Activated CD8-positive, alpha-beta memory T cell treated with anti-CD3 and anti-CD28 coated beads, Interleukin-2, amount 10 ng/mL, durations not matched to agents 7 days and 5 days (primary cell): Measurements from ENCODE around the gene ZNF385B. TPM values are rescaled to one million over a fixed set of nuclear protein-coding genes. Genes with fewer than 3 reads are reported as not detected.
"Not testable (repeated sequence)": the region's sequence is repeated elsewhere in the genome, so short reads cannot be mapped to it uniquely, and the experiment has no call there.

Experiments used
- ATAC-seq: fragments of 150-1000 bp; cut with Tn5 transposase; one replicate; pipeline ENCODE4 v1.10.0; 2021; ENCODE audit warnings: moderate library complexity
- CTCF ChIA-PET: fragments of 350-600 bp; sonication (Branson Sonifier 250); formaldehyde crosslinking; loops from one replicate; lab custom pipeline; 2021; ENCODE audit warnings: antibody characterized with exemption; lab: Charles Lee
- DNase-seq: peaks from one replicate; pipeline ENCODE4 v3.0.0-alpha.2; 2020
- H3K27ac Mint-ChIP-seq: one replicate; pipeline ENCODE4 v1.8.0; 2021; ENCODE audit warnings: mild to moderate bottlenecking, mixed read lengths
- H3K27me3 Mint-ChIP-seq: one replicate; pipeline ENCODE4 v1.8.0; 2021; ENCODE audit warnings: mixed read lengths
- H3K36me3 Mint-ChIP-seq: one replicate; pipeline ENCODE4 v1.8.0; 2021; ENCODE audit warnings: mild to moderate bottlenecking, mixed read lengths
- H3K4me1 Mint-ChIP-seq: one replicate; pipeline ENCODE4 v1.8.0; 2021; ENCODE audit warnings: mixed read lengths
- H3K4me3 Mint-ChIP-seq: one replicate; pipeline ENCODE4 v1.8.0; 2021; ENCODE audit warnings: mild to moderate bottlenecking, moderate library complexity, mixed read lengths
- H3K9me3 Mint-ChIP-seq: one replicate; pipeline ENCODE4 v1.8.0; 2022; ENCODE audit warnings: low read depth, mixed read lengths
- total RNA-seq, 2 experiments: library from RNA; stranded (reverse); gene quantifications; one replicate each; pipeline ENCODE4 v1.2.3, GENCODE V29; 2021

The ZNF385B gene
- total RNA-seq, 2 experiments from 2014 or later: not detected

DNA sequence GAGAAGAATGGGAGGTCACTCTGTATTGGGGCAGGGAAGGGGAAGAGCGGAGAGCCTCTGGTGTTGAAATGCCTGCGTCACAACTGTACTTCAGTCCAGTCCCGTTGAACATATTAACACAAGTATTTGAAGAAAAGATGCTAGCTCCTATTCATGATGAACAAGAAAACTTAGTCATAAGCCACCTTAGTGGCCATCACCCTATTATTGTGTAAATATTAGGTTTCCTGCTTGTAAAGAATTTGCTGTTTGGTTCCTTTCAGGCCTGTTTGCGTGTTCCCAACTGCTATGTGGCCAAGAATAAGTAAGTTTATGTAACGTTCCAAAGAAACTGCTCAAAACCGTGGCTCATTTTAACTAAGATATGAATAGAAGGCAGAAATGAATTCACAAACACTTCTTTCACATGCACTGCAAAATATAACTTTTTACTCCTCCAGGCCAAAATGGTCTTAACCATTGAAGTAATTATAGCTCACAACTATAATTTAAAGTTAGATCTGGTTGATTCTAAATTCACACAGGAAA lies 204.3 kb downstream of the ZNF385B start:
- no peak for DNase-seq
- no peak overlapping the region for H3K27ac Mint-ChIP-seq
- no peaks in the 10 kb centered on the region for H3K9me3 Mint-ChIP-seq
- no peaks in the 10 kb centered on the region for H3K36me3 Mint-ChIP-seq
- CTCF ChIA-PET: no interaction called here
- ATAC-seq: no peak
- H3K4me1 Mint-ChIP-seq: no peaks in the 10 kb centered on the region
- no peak overlapping the region for H3K4me3 Mint-ChIP-seq
- no peaks in the 10 kb centered on the region for H3K27me3 Mint-ChIP-seq

DNA sequence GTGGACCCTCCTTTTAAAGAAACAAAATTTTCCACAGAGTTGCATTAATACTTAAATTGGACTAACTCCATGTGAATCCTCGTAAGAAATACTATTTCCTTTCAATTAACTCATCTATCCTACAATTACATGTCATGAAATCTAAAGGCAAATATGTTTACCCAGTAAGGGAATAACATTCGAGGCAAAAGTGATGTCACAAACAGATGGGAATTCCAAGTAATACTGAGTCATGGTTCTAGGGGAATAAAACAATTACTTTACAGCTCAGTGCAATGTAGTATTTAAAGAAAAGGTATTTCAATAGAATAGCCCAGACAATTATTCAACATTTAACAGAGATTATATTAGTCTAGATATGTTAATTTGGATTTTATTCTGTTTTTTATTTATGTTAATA lies 205.8 kb downstream of the ZNF385B start:
- DNase-seq (no peak), ATAC-seq (no peak)
- H3K27me3 Mint-ChIP-seq: no peaks in the 10 kb centered on the region
- H3K27ac Mint-ChIP-seq: no peak overlapping the region
- CTCF ChIA-PET: no interaction called here
- no peaks in the 10 kb centered on the region for H3K9me3 Mint-ChIP-seq
- no peaks in the 10 kb centered on the region for H3K36me3 Mint-ChIP-seq
- H3K4me1 Mint-ChIP-seq: no peaks in the 10 kb centered on the region
- H3K4me3 Mint-ChIP-seq: no peak overlapping the region

DNA sequence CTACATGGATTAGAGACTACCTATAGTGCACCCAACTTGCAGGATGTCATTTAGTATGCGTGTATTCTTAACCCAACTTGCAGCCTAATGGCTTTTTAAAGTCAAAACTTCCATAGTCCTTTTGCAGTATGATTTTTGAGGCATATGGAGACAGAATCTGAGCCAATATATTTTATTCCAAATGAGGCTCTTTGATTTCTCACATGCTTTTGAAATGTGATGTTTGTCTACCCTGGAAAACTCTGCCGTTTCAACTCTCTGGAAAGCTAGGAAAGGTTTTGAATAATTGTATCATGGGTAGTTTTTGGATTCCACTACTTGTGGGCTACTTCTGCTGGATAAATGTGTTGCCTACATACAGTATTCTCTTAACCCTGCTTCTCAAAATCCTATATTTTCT lies 206.6 kb downstream of the ZNF385B start:
- Mint-ChIP-seq H3K4me1 (no peaks in the 10 kb centered on the region), H3K36me3 (no peaks in the 10 kb centered on the region), H3K27ac (no peak overlapping the region), H3K27me3 (no peaks in the 10 kb centered on the region), H3K4me3 (no peak overlapping the region), H3K9me3 (no peaks in the 10 kb centered on the region)
- CTCF ChIA-PET: no interaction called here
- DNase-seq (no peak), ATAC-seq (no peak)

DNA sequence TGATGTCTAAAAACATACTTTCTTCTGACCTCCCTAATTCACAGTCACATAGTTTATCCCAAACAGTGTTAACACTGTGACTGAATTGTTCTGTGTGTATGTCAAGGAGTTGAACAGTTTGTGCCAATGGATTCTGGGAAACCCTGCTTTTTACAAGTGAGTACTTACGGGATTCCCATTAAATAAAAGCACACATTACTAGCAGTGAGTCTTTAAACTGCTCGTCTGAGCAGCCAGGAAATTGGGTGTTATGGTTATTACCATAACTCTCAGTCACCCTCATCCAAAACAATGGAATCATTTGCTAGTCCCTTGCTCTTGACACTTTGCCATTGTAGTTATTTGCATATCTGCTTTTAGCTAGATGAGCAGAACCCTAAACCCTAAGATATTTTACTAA lies 209.1 kb downstream of the ZNF385B start:
- no peak overlapping the region for H3K4me3 Mint-ChIP-seq
- no peaks in the 10 kb centered on the region for H3K36me3 Mint-ChIP-seq
- H3K9me3 Mint-ChIP-seq: no peaks in the 10 kb centered on the region
- ATAC-seq (no peak), DNase-seq (no peak)
- no peak overlapping the region for H3K27ac Mint-ChIP-seq
- H3K4me1 Mint-ChIP-seq: no peaks in the 10 kb centered on the region
- H3K27me3 Mint-ChIP-seq: no peaks in the 10 kb centered on the region
- CTCF ChIA-PET: no interaction called here

DNA sequence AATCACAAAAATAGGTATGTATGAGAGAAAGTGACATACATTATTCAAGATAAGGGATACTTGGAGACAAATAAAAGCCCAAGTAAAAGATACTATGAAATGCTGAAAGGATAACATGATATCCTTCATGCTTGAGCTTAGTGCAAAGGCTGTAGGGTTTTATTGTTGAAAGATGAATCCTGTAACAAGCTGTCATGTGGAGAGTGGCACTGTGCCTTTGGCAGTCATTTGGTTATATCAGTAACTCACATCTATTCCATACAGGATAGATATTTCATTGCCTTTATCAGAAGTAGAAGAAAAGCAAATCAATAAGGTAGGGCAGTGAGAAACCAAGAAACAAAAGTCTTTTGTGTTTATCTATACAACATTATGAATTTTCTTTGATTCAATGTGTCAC lies 211.0 kb downstream of the ZNF385B start:
- Mint-ChIP-seq H3K27me3 (no peaks in the 10 kb centered on the region), H3K4me1 (no peaks in the 10 kb centered on the region), H3K4me3 (no peak overlapping the region), H3K9me3 (no peaks in the 10 kb centered on the region), H3K27ac (no peak overlapping the region), H3K36me3 (no peaks in the 10 kb centered on the region)
- DNase-seq: no peak
- ATAC-seq: no peak
- CTCF ChIA-PET: no interaction called here

DNA sequence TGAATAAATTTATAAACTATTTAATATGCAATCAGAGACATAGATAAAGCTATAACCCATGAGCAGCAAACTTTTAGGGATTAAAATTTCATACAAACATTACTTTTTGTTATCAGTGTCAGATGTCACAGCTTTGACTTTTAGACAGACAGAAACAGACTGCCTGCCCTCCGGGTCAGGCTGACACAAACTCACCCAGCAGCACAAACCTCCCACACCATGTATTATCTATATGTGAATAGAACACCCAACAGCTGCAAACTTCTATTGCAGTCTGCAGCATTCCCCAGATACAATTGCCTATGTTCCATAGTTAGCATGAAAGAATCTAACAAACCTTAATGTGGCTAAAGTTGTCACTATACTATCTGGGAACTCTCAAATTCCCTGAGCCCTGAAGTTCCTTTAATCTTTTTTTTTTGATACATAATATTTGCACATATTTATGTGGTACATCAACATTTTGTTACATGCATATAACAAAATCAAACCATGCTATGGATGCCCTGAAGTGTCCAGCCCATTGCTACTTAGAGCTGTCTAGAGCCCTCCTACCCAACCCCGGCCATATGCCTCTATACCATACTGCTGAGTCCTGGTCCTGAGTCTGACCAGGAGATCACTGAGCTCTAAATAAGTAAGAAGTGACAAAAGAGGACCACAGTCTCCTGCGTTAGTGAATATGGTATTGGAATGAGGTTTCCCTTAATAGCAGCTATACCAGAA lies 214.4 kb downstream of the ZNF385B start:
- Mint-ChIP-seq H3K36me3 (no peaks in the 10 kb centered on the region), H3K9me3 (no peaks in the 10 kb centered on the region), H3K4me3 (no peak overlapping the region), H3K4me1 (no peaks in the 10 kb centered on the region), H3K27ac (no peak overlapping the region), H3K27me3 (no peaks in the 10 kb centered on the region)
- ATAC-seq (no peak), DNase-seq (no peak)
- CTCF ChIA-PET: no interaction called here

DNA sequence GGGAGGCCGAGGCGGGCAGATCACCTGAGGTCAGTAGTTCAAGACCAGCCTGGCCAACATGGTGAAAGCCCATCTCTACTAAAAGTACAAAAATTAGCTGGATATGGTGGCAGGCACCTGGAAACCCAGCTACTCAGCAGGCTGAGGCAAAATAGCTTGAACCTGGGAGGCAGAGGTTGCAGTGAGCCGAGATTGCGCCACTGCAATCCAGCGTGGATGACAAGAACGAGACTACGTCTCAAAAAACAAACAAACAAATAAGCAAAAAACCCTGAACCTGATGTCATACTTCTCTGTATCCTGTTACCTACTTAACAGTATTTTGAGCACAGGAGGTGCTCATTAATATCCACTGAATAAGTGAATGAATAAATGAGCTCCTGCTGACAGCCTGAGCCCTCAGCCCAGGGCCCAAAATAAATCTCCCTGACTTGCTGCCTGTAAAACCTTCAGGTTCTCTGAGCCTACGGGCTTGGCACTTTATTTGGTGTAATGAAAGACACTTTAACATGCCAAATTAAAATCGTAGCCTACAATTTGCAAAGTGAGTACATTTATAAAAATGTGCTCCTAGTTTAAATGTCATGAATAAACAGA lies 215.1 kb downstream of the ZNF385B start:
- DNase-seq (no peak), ATAC-seq (no peak)
- Mint-ChIP-seq H3K27ac (no peak overlapping the region), H3K9me3 (no peaks in the 10 kb centered on the region), H3K4me3 (no peak overlapping the region), H3K27me3 (no peaks in the 10 kb centered on the region), H3K4me1 (no peaks in the 10 kb centered on the region), H3K36me3 (no peaks in the 10 kb centered on the region)
- CTCF ChIA-PET: no interaction called here

DNA sequence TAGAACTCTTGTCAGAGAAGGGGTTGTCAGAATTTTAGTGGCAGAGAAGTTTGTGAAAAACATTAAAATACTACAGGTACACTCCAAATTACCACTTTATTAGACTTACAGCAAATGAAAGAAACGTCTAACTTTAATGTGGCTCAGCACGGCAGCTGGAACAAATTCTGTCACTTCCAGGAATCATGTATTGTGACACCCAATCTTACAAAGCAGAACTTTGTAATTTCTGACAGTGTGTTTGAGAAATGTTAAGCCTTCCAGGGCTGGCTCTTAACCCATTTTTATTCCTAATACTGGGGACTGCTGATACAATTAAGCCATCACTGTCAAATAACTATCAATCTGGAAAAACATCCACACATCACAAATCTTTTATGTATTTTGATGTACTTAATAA lies 216.4 kb downstream of the ZNF385B start:
- Mint-ChIP-seq H3K4me3 (no peak overlapping the region), H3K4me1 (no peaks in the 10 kb centered on the region), H3K27me3 (no peaks in the 10 kb centered on the region), H3K27ac (no peak overlapping the region), H3K36me3 (no peaks in the 10 kb centered on the region), H3K9me3 (no peaks in the 10 kb centered on the region)
- DNase-seq: no peak
- no peak for ATAC-seq
- CTCF ChIA-PET: no interaction called here

DNA sequence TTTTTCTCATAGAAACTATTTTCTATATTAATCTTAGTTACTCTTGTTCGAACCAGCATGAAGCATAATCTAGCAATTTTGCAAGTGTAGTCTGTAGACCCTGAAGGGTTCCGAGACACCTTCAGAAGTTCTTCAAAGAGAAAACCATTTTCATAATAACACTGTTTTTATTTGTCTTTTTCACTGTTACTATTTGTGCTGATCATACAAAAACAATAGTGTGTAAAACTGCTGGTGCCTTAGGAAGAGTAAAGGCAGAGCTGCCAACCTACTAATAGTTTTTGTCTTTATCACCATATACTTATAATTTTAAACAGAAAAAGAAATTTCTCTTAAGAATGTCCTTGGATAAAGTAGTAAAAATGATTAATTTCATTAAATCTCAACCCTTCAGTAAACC lies 218.9 kb downstream of the ZNF385B start:
- Mint-ChIP-seq H3K9me3 (no peaks in the 10 kb centered on the region), H3K36me3 (no peaks in the 10 kb centered on the region), H3K27me3 (no peaks in the 10 kb centered on the region), H3K4me1 (no peaks in the 10 kb centered on the region), H3K4me3 (no peak overlapping the region), H3K27ac (no peak overlapping the region)
- ATAC-seq (no peak), DNase-seq (no peak)
- CTCF ChIA-PET: no interaction called here

DNA sequence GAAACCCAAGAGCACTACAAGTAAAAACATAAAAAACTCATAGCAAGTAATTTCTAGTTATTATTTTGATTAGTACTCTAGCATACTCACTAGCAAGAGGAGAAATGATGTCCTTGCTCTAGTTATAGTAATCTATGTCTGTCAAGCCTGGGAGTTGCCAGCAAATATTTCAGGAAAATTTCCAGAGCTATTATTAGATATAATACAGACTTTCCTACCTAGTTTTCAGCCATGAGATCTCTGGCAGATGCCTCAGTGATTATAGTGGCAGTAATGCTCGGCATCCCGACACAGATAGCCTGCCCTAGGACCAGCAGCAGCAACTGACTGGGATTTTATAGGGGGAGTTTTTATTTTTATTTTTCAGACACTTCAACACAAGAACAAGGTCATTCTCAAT lies 224.4 kb downstream of the ZNF385B start:
- Mint-ChIP-seq H3K27me3 (no peaks in the 10 kb centered on the region), H3K9me3 (no peaks in the 10 kb centered on the region), H3K36me3 (no peaks in the 10 kb centered on the region), H3K4me1 (no peaks in the 10 kb centered on the region), H3K27ac (no peak overlapping the region), H3K4me3 (no peak overlapping the region)
- ATAC-seq (no peak), DNase-seq (no peak)
- CTCF ChIA-PET: no interaction called here

DNA sequence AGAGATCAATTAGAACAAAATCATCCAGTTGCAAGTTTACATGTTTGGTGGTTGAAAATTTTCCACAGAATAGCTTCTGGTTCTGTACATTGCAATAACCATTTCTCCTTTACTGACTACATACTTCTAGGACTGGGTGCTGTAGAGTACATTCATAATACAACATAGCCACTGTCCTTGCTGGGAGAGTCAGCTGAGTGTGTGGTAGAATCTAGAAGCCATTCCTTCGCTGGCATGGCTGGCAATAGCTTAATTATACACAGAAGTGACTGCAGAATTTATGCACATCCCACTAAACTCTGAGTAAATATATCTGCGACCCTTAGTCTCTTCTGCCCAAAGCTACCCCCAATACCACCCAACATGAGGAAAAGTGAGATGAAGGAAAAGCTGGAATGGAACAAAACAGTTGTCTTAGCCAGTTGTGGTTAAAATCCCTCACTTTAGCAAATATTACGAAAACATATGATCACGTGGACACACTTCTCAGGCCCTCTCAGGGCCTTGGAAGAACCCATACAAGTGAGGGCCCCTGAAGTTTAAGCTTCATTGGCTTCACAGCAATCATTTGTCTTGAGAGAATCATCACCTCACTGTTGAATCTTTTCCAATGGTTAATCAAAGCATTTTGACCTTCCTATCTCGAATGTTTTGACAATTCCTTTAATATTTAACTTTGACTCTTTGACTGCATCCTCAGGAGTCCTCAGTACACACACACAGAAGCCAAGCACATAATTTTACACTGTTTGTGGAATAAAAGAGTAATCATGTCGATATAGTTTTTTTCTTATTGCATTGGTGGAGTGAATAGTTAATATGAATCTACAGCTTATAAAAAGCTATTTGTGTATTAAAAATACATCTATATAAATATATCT lies 225.1 kb downstream of the ZNF385B start:
- H3K4me3 Mint-ChIP-seq: no peak overlapping the region
- H3K27ac Mint-ChIP-seq: no peak overlapping the region
- ATAC-seq: no peak
- CTCF ChIA-PET: no interaction called here
- H3K36me3 Mint-ChIP-seq: no peaks in the 10 kb centered on the region
- DNase-seq: no peak
- H3K4me1 Mint-ChIP-seq: no peaks in the 10 kb centered on the region
- H3K27me3 Mint-ChIP-seq: no peaks in the 10 kb centered on the region
- H3K9me3 Mint-ChIP-seq: no peaks in the 10 kb centered on the region

DNA sequence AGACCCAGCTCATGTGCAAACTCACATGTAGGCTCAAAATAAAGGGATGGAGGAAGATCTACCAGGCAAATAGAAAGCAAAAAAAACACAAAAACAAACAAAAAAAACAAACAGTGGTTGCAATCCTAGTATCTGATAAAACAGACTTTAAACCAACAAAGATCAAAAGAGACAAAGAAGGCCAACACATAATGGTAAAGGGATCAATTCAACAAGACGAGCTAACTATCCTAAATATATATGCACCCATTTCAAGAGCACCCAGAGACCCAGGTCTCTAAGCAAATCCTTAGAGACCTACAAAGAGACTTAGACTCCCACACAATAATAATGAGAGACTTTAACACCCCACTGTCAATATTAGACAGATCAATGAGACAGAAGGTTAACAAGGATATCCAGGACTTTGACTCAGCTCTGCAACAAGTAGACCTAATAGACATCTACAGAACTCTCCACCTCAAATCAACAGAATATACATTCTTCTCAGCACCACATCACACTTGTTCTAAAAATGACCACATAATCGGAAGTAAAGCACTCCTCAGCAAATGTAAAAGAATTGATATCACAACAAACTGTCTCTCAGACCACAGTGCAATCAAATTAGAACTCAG lies 229.5 kb downstream of the ZNF385B start:
- not testable (repeated sequence) for DNase-seq, H3K4me1 Mint-ChIP-seq, H3K27ac Mint-ChIP-seq

DNA sequence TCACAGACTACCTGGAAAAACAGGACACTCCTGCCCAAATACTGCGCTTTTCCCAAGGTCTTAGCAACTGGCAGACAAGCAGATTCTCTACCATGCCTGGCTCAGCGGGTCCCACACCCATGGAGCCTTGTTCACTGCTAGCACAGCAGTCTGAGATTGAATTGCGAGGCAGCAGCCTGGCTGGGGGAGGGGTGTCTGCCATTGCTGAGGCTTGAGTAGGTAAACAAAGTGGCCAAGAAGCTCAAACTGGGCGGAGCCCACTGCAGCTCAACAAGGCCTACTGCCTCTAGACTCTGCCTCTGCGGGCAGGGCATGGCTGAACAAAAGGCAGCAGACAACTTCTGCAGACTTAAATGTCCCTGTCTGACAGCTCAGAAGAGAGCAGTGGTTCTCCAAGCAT lies 231.6 kb downstream of the ZNF385B start:
- not testable (repeated sequence) for H3K36me3 Mint-ChIP-seq, H3K4me1 Mint-ChIP-seq

More for the DNA sequence above, 229.5 kb downstream of the ZNF385B start:
- ATAC-seq, H3K36me3 Mint-ChIP-seq, H3K9me3 Mint-ChIP-seq, CTCF ChIA-PET, H3K4me3 Mint-ChIP-seq, H3K27me3 Mint-ChIP-seq: not testable (repeated sequence)

More for the DNA sequence above, 231.6 kb downstream of the ZNF385B start:
- ATAC-seq, H3K27me3 Mint-ChIP-seq, H3K4me3 Mint-ChIP-seq, H3K27ac Mint-ChIP-seq, DNase-seq, H3K9me3 Mint-ChIP-seq, CTCF ChIA-PET: not testable (repeated sequence)
